ENCODE measurements around the gene ALDH9A1.
A peak's percentile ranks its signal among the peaks of the same experiment; 100 is the strongest.
"Not testable (repeated sequence)": the region's sequence is repeated elsewhere in the genome, so short reads cannot be mapped to it uniquely, and the experiment has no call there.

Gene ALDH9A1

GRCh38 chr1:165697881-165698760 lies at the start of gene ALDH9A1:
Gene ALDH9A1 (minus strand): TSS chr1:165698562. CDS start chr1:165698558, 4 bp downstream.
- peak within 1 kb of the TSS; percentile 94 for H3K4me3 ChIP-seq
- H3K27ac ChIP-seq, result peak within 1 kb of the TSS; percentile 89 to 98
- no peak for TF ChIP-seq CTCF (IDR thresholded peaks at IDR 0.05)
- peak; percentile 94 for DNase-seq (ENCODE audit: low spot score)

GRCh38 chr1:165747632-165748447 lies 49.5 kb upstream of the ALDH9A1 start:
- TF ChIP-seq CTCF (IDR thresholded peaks at IDR 0.05), result no peak
- DNase-seq (ENCODE audit: low spot score), result no peak
- Histone ChIP-seq H3K27ac (no peak overlapping the region), H3K4me3 (no peak overlapping the region)

- not testable (repeated sequence) for H3K27ac ChIP-seq; DNase-seq (ENCODE audit: low spot score); H3K4me3 ChIP-seq
Observed at GRCh38 chr1:165744913-165745312, 46.6 kb upstream of the ALDH9A1 start.

GRCh38 chr1:165742194-165742593 lies 43.8 kb upstream of the ALDH9A1 start:
- H3K27ac ChIP-seq, result no peak overlapping the region
- H3K4me3 ChIP-seq, result no peak overlapping the region
- no peak for DNase-seq (ENCODE audit: low spot score)
- no peak for TF ChIP-seq CTCF (IDR thresholded peaks at IDR 0.05)

- H3K4me3 ChIP-seq, result no peak overlapping the region
- DNase-seq (ENCODE audit: low spot score), result no peak
- no peak overlapping the region for H3K27ac ChIP-seq
- TF ChIP-seq CTCF (IDR thresholded peaks at IDR 0.05), result no peak
Observed at GRCh38 chr1:165738794-165739193, 40.4 kb upstream of the ALDH9A1 start.

GRCh38 chr1:165737196-165737595 lies 38.8 kb upstream of the ALDH9A1 start:
- no peak for TF ChIP-seq CTCF (IDR thresholded peaks at IDR 0.05)
- DNase-seq (ENCODE audit: low spot score), result no peak
- H3K27ac ChIP-seq, result no peak overlapping the region
- H3K4me3 ChIP-seq, result no peak overlapping the region

GRCh38 chr1:165734906-165735305 lies 36.5 kb upstream of the ALDH9A1 start:
- no peak for DNase-seq (ENCODE audit: low spot score)
- Histone ChIP-seq H3K4me3 (no peak overlapping the region), H3K27ac (no peak overlapping the region)
- no peak for TF ChIP-seq CTCF (IDR thresholded peaks at IDR 0.05)

All from coronary artery (tissue), 2 donors.